NCI-H526 (cell line): ENCODE data around the gene TOMM6.
A peak's percentile ranks its signal among the peaks of the same experiment; 100 is the strongest.
"Not testable (repeated sequence)": the region's sequence is repeated elsewhere in the genome, so short reads cannot be mapped to it uniquely, and the experiment has no call there.

Source experiments
- DNase-seq, 2 experiments: peaks; one replicate each; lab custom pipeline; 2025; lab: John Stamatoyannopoulos, UW

The TOMM6 gene

DNA sequence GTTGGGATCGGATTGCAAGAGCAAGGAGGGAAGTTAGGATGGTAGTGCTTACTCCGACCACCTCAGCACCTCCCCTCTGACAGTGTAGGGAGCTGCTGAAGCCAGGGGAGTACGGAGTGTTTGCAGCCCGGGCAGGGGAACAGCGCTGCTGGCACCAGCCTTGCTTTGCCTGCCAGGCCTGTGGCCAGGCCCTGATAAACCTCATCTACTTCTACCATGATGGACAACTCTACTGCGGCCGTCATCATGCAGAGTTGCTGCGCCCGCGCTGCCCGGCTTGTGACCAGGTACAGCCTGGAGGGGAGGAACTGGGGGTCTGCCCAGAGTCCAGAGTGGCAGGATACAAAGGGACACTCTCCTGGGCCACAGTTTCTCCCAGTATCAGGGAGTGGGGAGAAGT is 2.2 kb upstream of the TOMM6 start:
- DNase-seq = no peak

DNA sequence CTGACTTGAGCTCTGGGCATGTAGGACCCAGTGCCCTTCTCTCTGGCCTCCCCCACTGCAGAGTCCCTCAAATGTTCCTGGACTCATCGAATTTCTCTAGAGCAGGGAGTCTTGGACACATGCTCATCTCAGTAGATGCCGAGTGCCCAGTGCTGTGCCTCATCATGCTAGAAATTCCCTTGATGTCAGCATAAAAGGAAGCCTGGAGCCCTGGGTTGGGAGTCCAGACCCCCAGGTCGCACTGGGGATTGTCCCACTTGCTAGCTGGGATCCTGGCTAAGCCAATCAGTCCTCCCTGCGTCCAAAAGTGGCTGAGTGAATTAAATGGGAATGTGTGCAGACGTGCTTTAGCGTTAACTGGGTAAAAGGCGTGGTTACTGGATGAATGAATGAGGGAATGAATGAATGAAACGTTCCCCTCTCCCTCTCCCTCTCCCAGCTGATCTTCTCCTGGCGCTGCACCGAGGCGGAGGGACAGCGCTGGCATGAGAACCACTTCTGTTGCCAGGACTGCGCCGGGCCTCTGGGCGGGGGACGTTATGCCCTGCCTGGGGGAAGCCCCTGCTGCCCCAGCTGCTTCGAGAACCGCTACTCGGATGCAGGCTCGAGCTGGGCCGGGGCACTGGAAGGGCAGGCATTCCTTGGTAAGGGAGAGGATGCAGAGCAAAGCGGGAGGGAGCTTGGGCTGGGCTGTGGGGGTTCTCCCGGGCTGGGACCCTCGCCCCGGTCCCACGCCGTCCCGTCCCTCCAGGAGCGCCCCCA is 1.6 kb upstream of the TOMM6 start:
- peak in 1 of 2 experiments; percentile 67 for DNase-seq

DNA sequence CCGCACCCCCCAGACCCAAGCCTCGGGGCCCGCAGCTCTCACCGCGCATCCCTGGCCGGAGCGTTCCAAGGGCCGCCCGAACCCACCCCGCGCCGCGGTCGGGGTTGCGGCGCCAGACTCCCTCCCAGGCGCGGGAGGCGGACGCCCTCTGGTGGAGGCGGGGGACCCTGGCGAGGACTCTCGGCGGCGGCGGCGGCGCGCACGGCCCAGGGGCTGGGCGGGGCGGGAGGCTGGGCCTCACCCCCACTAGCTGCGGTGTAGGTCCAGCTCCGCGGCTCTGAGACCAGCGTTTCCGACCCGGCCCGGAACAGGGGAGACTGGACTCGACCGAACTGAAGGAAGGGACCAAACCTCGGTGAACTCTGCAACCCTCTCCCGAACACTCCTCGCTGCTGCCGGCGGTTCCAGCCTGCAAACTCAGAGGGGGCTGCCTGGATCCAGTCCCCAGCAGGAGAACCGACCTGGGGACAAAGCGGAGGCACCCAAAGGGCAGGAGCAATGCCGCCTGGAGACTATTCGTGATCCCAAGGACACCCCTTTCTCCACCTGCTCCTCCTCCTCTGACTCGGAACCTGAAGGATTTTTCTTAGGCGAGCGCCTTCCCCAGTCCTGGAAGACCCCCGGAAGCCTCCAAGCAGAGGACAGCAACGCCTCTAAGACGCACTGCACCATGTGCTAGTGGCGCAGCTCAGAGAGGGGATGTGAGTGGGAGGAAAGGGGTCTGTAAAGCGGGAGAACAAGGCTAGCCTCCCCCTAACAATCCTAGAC is 859 bp upstream of the TOMM6 start:
- peak; percentile 49 to 89 for DNase-seq

DNA sequence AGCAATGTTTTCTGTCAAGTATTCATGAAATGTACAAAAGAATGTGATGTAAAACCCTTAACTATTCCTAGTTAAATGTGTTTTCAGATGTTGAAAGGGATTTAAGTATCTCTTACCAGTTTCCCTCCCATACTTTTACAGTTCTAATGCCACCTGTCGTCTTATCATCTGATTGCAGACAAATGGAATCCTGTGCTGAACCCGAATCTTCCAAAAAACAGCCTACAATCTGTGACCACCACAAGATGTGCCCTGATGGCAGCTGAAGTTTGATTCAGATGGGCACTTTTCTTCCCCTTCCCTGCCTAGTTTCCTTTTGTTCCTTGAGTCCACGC is 1.9 kb downstream of the TOMM6 start:
- no peak for DNase-seq

DNA sequence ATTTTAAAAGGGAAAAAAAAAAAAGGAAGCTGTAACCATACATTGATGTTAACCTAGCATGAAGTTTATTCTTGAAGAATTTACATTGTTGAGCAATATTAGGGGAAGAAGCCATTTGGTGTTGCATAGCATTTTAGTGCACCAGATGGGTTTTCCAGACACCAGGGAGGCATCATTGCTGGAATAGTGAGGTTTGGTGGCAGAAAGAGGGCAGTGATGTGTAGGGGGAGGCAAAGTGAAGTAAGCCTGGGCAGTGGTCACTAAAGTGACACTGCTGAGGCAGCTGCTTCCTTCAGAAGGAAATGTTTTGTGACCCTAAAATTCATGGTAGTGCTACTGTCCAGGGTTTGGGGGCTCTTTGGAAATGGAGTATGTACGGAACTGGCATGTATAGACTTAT is 2.6 kb downstream of the TOMM6 start:
- no peak for DNase-seq

DNA sequence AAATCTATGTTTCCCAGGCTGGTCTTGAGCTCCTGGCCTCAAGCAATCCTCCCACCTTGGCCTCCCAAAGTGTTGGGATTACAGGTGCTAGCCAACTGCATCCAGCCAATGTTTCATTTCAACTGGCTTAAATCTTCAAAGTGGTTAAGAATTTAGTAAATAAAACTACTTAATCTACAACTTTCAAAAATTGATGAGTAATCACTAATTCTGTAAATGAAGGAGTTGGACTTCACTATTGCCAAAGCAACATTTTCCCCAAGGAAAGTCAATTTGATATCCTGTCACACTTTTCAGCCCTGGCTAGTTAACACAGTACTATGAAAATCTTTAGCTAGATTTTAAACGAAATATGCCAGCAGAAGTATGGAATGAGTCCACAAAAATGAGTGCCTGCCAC is 3.8 kb downstream of the TOMM6 start:
- DNase-seq = no peak

DNA sequence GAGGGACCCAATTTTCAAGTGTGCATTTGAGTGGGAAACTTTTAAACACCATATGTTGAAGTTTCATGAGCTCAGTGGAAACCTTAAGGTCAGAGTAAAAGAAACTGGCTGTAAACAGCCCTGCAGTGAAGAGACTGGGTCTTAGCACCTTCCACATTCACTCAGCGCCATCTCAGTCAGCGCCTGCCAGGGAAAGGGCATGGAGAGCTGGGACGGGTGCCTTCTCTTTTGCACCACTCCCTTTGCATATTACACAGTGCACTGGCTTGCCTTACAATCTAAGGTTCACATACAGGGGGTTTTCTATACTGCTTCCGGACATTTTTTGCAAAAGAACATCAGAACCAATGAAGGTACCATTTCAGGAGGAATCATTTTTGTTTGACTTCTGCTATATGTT is 4.5 kb downstream of the TOMM6 start:
- no peak for DNase-seq

DNA sequence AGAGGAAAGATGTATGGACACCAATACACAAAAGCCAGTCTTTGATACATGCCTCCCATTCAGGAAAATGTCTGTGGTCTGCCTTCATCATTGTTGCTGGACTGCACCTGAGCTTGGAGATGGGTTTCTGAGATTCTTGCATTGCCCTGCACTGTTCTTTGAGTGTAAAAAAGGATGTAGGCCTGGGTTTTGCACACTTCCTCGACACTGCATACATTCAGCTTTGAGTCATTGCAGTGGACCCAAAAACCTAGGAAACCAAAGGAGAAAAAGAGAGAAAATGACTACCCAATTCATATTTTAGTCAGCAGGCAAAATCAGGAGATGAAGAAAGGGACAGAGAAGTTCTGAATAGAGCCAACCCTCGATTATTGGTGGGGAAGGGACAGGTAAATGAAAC is 9.0 kb downstream of the TOMM6 start:
- no peak for DNase-seq

DNA sequence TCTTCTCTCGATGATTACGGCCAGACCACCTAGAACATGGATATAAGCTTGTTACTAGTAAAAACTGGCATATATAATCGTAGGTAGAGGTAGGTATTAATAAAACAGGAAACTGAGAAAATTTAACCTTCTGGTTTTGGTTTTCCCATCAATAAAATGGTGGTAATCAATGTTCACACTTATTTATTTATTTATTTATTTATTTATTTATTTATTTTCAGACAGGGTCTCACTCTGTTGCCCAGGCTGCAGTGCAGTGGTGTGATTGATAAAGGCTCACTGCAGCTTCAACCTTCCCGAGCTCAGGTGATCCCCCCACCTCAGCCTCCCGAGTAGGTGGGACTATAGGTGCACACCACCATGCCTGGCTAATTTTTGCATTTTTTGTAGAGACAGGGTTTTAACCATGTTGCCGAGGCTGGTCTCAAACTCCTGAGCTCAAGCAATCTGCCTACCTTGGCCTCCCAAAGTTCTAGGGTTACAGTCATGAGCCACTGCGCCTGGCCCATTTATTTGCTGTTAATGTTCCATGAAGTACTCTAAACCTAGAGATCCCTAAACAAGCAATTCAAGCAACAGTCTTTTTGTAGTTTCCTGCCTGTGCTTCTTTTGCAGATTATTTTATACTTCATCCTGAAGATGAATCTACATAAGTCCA is 11.5 kb downstream of the TOMM6 start:
- DNase-seq = no peak

DNA sequence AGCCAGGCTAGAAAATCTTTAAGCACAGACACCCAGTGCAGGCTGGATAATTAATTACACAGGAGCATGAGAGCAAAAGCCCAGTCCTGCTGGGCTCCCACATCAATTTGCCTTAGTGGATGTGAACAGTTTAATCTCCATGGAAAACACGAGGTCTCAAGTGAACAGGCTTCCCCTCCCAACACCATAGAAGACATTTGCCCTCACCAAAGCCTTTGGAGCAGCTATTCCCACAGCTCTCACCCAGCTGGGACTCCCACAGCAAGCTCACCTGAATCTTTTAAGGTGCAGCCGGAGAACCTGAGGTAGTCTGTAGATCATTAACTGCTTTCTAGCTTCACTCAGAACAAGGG is 12.0 kb downstream of the TOMM6 start:
- DNase-seq = no peak

DNA sequence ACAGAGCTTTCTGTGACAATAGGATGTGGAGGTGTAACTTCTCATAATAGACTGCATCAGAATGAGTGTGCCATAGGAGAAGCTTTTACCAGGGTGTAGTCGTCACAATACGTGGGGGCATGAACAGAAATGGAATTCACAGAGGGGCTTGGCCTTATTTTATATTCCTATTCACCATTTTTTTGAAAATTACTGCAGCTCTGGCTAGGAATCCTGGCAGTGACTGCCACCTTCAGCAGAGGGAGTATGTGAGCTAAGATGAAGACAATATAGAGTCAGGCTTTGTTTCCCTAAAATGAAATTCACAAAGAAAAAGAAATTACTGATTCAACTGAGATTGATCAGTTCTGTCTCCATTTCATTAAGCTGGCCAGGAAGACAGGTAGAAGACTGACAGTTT is 13.9 kb downstream of the TOMM6 start:
- DNase-seq = peak in 1 of 2 experiments; percentile 10

DNA sequence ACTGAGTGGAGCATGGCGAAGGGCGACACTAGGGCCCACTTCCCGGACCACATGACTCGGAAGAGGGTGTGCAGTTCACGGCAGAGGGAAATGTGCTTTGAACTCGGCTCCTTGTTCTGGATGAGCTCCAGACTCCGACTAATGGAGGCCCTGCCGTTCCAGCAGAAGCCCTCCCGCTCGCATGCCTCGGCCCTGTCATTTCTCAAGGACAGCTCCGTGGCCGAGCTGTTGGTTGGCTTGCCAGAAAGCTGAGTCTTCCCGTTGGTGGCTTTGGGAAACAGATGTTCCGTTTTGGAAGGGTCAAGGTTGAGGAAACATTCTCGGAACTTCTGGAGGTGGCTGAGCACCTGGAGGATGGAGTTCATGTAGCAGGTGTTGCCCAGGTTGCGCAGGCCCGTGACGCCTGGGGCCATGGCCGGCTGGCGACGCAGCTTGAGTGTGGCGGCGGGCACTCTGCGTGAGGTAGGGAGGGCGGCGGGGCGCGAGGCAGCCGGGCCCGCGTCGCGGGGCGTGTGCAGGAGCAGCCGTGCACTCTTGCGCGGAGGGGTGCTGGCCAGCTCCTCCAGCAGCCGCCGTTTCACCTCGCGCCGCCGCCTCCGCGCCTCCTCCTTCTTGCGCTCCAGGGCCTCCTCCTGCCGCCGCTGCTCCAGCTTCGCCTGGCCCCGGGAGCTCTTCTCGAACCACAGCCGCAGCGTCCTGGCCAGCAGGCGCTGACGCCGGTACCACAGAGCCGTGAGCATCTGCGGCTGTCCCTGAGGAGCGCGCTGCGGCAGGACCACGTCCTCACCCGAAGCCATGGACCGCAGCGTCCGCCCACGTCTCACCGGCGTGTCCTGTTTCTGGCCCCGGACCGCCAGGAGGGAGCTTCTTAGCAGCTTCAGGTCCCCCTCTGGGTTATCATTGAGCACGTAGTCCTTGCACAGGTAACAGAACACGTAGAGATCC is 18.6 kb downstream of the TOMM6 start:
- DNase-seq = no peak

DNA sequence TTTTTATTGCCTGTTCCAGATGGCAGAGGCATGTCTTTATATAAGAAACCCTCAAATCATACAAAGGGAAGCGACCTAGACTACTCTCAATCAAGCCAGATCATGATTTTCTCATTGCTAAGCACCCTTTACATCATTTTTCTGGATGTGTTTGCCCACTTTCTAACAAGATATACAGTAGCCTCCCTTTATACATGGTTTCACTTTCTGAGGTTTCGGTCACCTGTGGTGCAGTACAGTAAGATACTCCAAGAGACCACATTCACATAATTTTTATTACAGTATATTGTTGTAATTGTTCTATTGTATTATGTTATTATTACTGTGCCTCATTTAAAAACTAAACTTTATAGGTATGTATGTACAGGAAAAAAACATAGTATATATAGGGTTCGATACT is 23.6 kb downstream of the TOMM6 start:
- no peak for DNase-seq

DNA sequence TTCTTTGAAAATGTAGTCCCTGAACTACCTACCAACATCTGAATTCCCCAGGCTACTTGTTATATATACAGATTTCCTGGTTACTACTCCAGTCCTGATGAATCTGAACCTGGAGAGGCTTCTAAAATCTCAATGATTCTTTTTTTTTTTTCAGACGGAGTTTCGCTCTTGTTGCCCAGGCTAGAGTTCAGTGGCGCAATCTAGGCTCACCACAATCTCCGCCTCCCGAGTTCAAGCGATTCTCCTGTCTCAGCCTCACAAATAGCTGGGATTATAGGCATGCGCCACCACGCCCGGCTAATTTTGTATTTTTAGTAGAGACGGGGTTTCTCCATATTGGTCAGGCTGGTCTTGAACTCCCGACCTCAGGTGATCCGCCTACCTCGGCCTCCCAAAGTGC is 24.5 kb downstream of the TOMM6 start:
- not testable (repeated sequence) for DNase-seq

DNA sequence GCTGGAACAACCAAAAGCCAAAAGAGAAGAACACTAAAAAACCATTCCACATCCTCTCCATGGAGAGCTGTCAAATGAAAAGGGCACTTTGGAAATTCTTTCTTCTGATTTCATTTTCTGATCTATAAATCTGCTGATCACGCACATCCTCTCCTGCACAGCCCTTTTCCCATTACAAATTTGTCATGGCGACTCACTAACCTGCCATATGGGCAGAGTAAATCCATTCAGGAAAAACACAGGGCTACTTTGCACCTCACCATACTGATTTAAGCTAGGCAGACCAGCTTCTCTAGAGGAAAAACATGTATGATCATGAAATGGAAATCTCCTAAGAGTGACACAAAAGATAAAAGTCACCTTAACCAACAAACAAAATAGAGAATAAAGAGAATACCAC is 26.0 kb downstream of the TOMM6 start:
- no peak for DNase-seq

DNA sequence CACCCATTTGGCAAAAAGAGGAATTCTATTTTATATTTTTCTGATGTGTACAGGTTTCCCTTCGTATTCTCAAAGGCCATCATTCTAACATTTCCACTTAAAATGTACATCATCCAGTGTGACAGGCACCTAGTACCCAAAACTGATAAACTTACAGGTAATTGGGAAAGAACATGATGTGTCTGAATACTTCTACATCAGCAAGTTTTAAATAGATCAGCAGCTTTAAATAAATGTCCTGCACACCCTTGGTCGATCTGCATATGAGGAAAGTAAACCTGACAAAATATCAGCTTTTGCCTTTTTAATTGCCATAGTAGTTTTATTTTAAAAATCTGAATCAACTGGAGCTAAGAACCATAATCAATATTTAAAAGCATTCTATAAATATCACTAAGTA is 26.5 kb downstream of the TOMM6 start:
- no peak for DNase-seq

DNA sequence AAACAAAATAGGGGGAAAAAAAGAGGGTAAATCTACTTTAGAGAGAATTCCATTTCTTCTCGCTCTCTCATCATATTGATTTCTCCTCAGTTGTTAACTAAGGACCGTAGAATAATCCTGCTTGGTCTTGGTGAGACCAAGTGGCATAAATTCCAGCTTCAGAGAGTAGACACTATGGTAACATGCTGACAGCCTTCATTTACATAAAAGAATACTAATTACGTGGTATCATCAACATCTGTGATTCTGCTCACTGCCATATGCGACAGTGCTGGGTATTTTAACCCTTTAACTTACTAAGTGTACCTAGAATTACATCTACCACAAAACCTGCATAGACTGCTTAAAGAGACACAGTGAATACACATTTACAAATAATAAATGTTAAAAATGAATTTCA is 27.1 kb downstream of the TOMM6 start:
- no peak for DNase-seq

DNA sequence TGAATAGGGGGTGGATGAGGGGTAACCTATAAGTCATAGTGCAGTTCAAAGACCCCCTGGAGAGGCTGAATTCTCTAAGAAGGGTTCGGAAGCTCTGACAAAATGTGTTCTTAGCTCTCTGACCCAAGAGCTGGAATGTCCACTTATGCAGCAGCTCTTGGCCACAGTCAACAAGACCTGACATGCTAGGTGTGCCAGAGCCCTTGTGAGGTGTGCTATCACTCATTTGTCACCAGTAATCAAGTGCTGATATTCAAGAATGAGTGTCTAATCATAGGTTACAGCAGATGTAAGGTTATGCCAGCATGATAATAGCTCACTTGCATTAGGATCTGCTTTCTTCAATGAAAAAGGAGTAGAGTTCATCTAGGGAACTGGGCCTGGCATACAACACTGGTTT is 28.1 kb downstream of the TOMM6 start:
- no peak for DNase-seq

DNA sequence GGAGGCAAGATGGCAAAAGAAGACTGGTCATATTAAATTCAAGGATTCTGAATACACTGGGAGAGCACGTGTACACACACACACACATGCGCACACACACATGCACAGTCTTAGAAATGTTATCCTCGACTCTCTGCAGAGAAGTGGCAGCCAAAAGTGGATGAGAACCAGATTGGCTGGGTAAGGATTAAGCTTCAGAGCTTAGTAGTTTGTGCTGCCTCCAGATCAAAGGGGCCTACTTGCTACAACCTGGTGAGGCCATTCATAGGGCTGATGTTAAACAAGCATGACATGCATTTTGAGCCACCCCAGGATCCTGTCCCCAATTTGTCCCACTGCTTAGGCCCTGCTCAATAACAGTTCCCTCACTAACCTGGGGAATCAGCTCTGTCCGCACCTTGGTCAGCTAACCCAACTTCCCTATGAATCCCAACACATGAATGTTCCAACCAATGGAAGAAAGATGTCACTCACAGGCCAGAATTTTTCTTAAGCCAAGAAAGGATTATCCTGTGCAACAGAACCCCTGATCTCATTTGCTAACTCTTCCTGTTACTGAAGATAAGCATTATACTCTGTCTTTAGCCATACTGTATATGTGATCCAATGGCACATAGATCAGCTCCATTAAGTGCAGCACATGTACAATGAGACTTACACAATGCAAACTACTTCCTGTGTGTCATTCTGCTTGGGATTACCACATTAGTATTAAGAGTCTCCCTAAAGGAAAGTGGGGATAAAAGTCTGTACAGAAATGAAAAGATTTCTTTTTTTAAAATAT is 31.0 kb downstream of the TOMM6 start:
- no peak for DNase-seq

DNA sequence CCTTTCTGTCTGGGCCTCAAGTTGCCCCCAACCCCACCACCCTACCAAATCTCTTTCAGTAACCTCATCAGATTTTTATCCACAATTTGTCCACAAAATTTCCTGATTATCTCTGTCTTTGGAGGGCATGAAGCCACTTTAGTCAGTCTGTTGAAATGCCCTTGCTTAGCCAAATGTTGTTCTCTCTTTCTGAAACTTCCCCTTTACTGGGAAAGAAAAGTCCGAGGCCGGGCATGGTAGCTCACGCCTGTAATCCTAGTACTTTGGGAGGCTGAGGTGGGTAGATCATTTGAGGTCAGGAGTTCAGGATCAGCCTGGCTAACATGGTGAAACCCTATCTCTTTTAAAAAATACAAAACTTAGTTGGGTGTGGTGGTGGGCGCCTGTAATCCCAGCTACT is 33.8 kb downstream of the TOMM6 start:
- no peak for DNase-seq

DNA sequence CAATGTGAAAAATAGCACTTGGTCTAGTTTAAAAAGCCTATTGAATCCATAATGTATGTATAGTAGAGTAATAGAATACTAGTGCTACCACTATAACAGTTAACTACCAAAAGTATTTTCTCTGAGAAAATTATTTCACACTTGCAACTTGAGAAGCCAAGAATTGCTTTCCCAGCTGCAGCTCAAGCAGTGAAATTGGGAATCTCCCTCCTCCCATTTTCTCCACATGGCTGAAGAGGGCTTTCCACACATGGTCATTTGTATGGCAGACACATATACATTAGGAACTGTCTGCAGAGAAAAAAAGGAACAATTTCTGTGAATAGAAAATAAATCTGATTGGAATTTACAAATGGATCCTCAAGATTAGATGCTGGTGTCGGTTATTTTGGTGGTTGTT is 34.5 kb downstream of the TOMM6 start:
- DNase-seq = no peak
